HCT116 (cell line): ENCODE measurements around the gene MRPS12. TPM values are rescaled to one million over a fixed set of nuclear protein-coding genes. Genes with fewer than 3 reads are reported as not detected.

Source experiments
- ATAC-seq: fragments of 200-7000 bp; cut with Tn5 transposase; 2 replicates; pipeline ENCODE4 v1.9.1; 2020; ENCODE audit warnings: mild to moderate bottlenecking, moderate library complexity
- BruUV-seq: library from RNA; stranded (reverse); fragments of 400-500 nt; replicated peaks from 2 replicates; lab custom pipeline; 2021; lab: Mats Ljungman, UMichigan
- CTCF ChIA-PET: fragments of 300-600 bp; sonication (Branson Sonifier 250); formaldehyde crosslinking; loops from one replicate; lab custom pipeline; 2021; ENCODE audit warnings: antibody characterized with exemption; lab: Charles Lee
- POLR2A ChIA-PET: fragments of 300-600, 350-600 bp; sonication (Branson Sonifier 250); formaldehyde crosslinking; loops from one replicate; lab custom pipeline; 2021; ENCODE audit warnings: antibody characterized with exemption; lab: Charles Lee
- RAD21 ChIA-PET, 2 experiments: fragments of 300-600 bp; sonication (Branson Sonifier 250); formaldehyde crosslinking; loops; one replicate each; lab custom pipeline; 2023; ENCODE audit warnings: low total read pairs in 2 of 2; ENCODE audit not compliant: uncharacterized antibody in 2 of 2, unreplicated experiment in 2 of 2, low non-redundant PET in 1 of 2; lab: Charles Lee
- DNase-seq: peaks from one replicate; pipeline ENCODE4 v3.0.0-alpha.2; 2010; ENCODE audit warnings: low read depth, low spot score
- H2AFZ ChIP-seq: fragments of 200-600 bp; shearing (Covaris generic), sonication (generic); 2 replicates; pipeline ENCODE4 v1.6.1; 2017; ENCODE audit warnings: low read depth, mixed run types, mixed read lengths, antibody characterized with exemption, low read length; ENCODE audit not compliant: poor library complexity, severe bottlenecking
- H3K27ac ChIP-seq: 2 replicates; pipeline ENCODE4 v1.5.1; 2012; ENCODE audit warnings: low read depth, low read length
- H3K27me3 ChIP-seq: fragments of 200-600 bp; sonication (generic); 2 replicates; pipeline ENCODE4 v1.6.1; 2016; ENCODE audit warnings: mixed run types, low read length, mixed read lengths; ENCODE audit not compliant: insufficient read depth
- H3K36me3 ChIP-seq, 2 experiments: fragments of 200-500 bp in 1 of 2; fragments of 200-600 bp in 1 of 2; sonication (Bioruptor generic) in 1 of 2; sonication (generic) in 1 of 2; 2 replicates each; pipeline versions ENCODE4 v1.5.1 to v1.6.1; 2014 to 2016; ENCODE audit warnings: low read length in 2 of 2, inconsistent platforms in 1 of 2, mixed read lengths in 1 of 2, mixed run types in 1 of 2; ENCODE audit not compliant: insufficient read depth in 2 of 2, control insufficient read depth in 1 of 2
- H3K4me1 ChIP-seq, 2 experiments: fragments of 200-600 bp in 1 of 2; sonication (generic) in 1 of 2; 2 replicates each; pipeline versions ENCODE4 v1.5.1 to v1.6.1; 2012 to 2017; ENCODE audit warnings: low read length in 2 of 2, inconsistent platforms in 1 of 2, mild to moderate bottlenecking in 1 of 2, mixed read lengths in 1 of 2, mixed run types in 1 of 2, moderate library complexity in 1 of 2; ENCODE audit not compliant: insufficient read depth in 2 of 2, control insufficient read depth in 1 of 2
- H3K4me2 ChIP-seq: fragments of 200-600 bp; sonication (generic); 2 replicates; pipeline ENCODE4 v1.6.1; 2017; ENCODE audit warnings: mixed run types, low read length, mixed read lengths
- H3K4me3 ChIP-seq, 2 experiments: fragments of 200-600 bp in 1 of 2; sonication (generic) in 1 of 2; replicated peaks in 1 of 2; 2 replicates each; pipeline ENCODE4 v1.5.1; 2011 to 2016; ENCODE audit warnings: low read length in 2 of 2, control low read depth in 1 of 2, low read depth in 1 of 2, mild to moderate bottlenecking in 1 of 2, mixed read lengths in 1 of 2, mixed run types in 1 of 2
- H3K79me2 ChIP-seq: fragments of 200-600 bp; sonication (generic); 2 replicates; pipeline ENCODE4 v1.6.1; 2017; ENCODE audit warnings: mild to moderate bottlenecking, mixed run types, low read length, moderate library complexity, mixed read lengths; ENCODE audit not compliant: insufficient read depth
- H3K9ac ChIP-seq: fragments of 200-600 bp; sonication (generic); 2 replicates; pipeline ENCODE4 v1.6.1; 2016; ENCODE audit warnings: low read length, mixed read lengths
- H3K9me2 ChIP-seq: fragments of 200-600 bp; sonication (generic), shearing (Covaris generic); 2 replicates; pipeline ENCODE4 v1.6.1; 2017; ENCODE audit warnings: mixed run types, mild to moderate bottlenecking, moderate library complexity; ENCODE audit not compliant: insufficient read depth
- H3K9me3 ChIP-seq, 2 experiments: fragments of 200-500 bp in 1 of 2; fragments of 200-600 bp in 1 of 2; sonication (Bioruptor generic) in 1 of 2; sonication (generic) in 1 of 2; 2 replicates each; pipeline ENCODE4 v1.6.1; 2014 to 2017; ENCODE audit warnings: low read length in 2 of 2, mixed read lengths in 2 of 2, inconsistent platforms in 1 of 2, low read depth in 1 of 2, mild to moderate bottlenecking in 1 of 2, mixed run types in 1 of 2, moderate library complexity in 1 of 2; ENCODE audit not compliant: control insufficient read depth in 1 of 2, insufficient read depth in 1 of 2
- H4K20me1 ChIP-seq: fragments of 200-600 bp; sonication (generic), shearing (Covaris generic); 2 replicates; pipeline ENCODE4 v1.6.1; 2017; ENCODE audit warnings: mixed run types, mild to moderate bottlenecking, moderate library complexity; ENCODE audit not compliant: insufficient read depth
- ATF3 ChIP-seq: IDR thresholded peaks from 2 replicates; pipeline ENCODE4 v1.6.1; 2012
- CBX3 ChIP-seq: IDR thresholded peaks from 2 replicates; pipeline ENCODE4 v1.6.1; 2012; ENCODE audit warnings: low read depth
- CEBPB ChIP-seq: IDR thresholded peaks from 2 replicates; pipeline ENCODE4 v1.6.1; 2012; ENCODE audit warnings: low read depth
- CTCF ChIP-seq, 3 experiments: fragments of 200-600 bp in 1 of 3; sonication (generic) in 1 of 3; IDR thresholded peaks in 2 of 3; conservative IDR thresholded peaks in 1 of 3; 2 replicates each; pipeline ENCODE4 v1.5.1; 2012 to 2017; ENCODE audit warnings: low read depth in 2 of 3, low read length in 2 of 3, antibody characterized with exemption in 1 of 3, borderline replicate concordance in 1 of 3, control low read depth in 1 of 3, mild to moderate bottlenecking in 1 of 3, mixed read lengths in 1 of 3, mixed run types in 1 of 3, moderate library complexity in 1 of 3; ENCODE audit not compliant: insufficient read depth in 1 of 3
- EGR1 ChIP-seq: IDR thresholded peaks from 2 replicates; pipeline ENCODE4 v1.6.1; 2012; ENCODE audit warnings: low read depth
- ELF1 ChIP-seq: IDR thresholded peaks from 2 replicates; pipeline ENCODE4 v1.6.1; 2012; ENCODE audit warnings: low read depth, borderline replicate concordance
- JUND ChIP-seq: IDR thresholded peaks from 2 replicates; pipeline ENCODE4 v1.6.1; 2012
- MAX ChIP-seq: IDR thresholded peaks from 2 replicates; pipeline ENCODE4 v1.6.1; 2012
- POLR2AphosphoS5 ChIP-seq: IDR thresholded peaks from 2 replicates; pipeline ENCODE4 v1.6.1; 2011; ENCODE audit warnings: mild to moderate bottlenecking, low read depth, low read length, moderate library complexity
- RAD21 ChIP-seq: IDR thresholded peaks from 2 replicates; pipeline ENCODE4 v1.6.1; 2012; ENCODE audit warnings: low read depth, mild to moderate bottlenecking
- REST ChIP-seq: IDR thresholded peaks from 2 replicates; pipeline ENCODE4 v1.6.1; 2012; ENCODE audit warnings: low read depth
- SIN3A ChIP-seq: IDR thresholded peaks from 2 replicates; pipeline ENCODE4 v1.6.1; 2012; ENCODE audit warnings: low read depth
- SP1 ChIP-seq: IDR thresholded peaks from 2 replicates; pipeline ENCODE4 v1.6.1; 2012; ENCODE audit warnings: low read depth
- SRF ChIP-seq: IDR thresholded peaks from 2 replicates; pipeline ENCODE4 v1.6.1; 2012; ENCODE audit warnings: low read depth
- YY1 ChIP-seq: IDR thresholded peaks from 2 replicates; pipeline ENCODE4 v1.6.1; 2011; ENCODE audit warnings: low read length, low read depth, moderate library complexity, mild to moderate bottlenecking; ENCODE audit not compliant: insufficient replicate concordance; ENCODE audit errors: extremely low read depth
- ZBTB33 ChIP-seq: IDR thresholded peaks from 2 replicates; pipeline ENCODE4 v1.6.1; 2011; ENCODE audit warnings: mild to moderate bottlenecking, low read length, moderate library complexity; ENCODE audit not compliant: insufficient replicate concordance; ENCODE audit errors: extremely low read depth
- ZFX ChIP-seq: fragments of 450-650 bp; IDR thresholded peaks from 2 replicates; pipeline ENCODE4 v1.6.1; 2017
- ZNF274 ChIP-seq: fragments of 200-500 bp; sonication (Bioruptor generic); IDR thresholded peaks from 2 replicates; pipeline ENCODE4 v1.6.1; 2014; ENCODE audit warnings: mild to moderate bottlenecking, low read depth, low read length, inconsistent platforms
- intact Hi-C: fragments of 100-400 bp; cut with micrococcal nuclease; formaldehyde crosslinking; loops from 2 replicates; pipeline ENCODE4 v1.10.0; 2022
- total RNA-seq: library from RNA; stranded (reverse); gene quantifications from one replicate; pipeline ENCODE4 v1.2.1, GENCODE V29; 2021; ENCODE audit not compliant: unreplicated experiment

Gene MRPS12
- total RNA-seq, 1 experiment from 2014 or later, result 97.7 TPM

- Histone ChIP-seq H3K4me1 (no peaks in the 10 kb centered on the region), H3K27me3 (no peaks in the 10 kb centered on the region), H3K4me2 (no peak overlapping the region), H3K79me2 (no peaks in the 10 kb centered on the region), H3K9me3 (no peaks in the 10 kb centered on the region), H3K9ac (no peak overlapping the region), H3K36me3 (peaks cover 8 to 15% of the 10 kb centered on the region in 2 experiments; a peak in 3 of 4 replicates), H3K9me2 (no peaks in the 10 kb centered on the region), H2AFZ (no peak overlapping the region), H3K4me3 (no peak overlapping the region), H4K20me1 (no peaks in the 10 kb centered on the region), H3K27ac (no peak overlapping the region)
- no TSS peak for BruUV-seq
- POLR2A ChIA-PET, result interaction anchor here (0.9 kb wide), 1 partner anchor 10 kb away, joined by 4 read pairs; the partner anchor contains the start of genes MRPS12 and SARS2
- intact Hi-C loops, result no loop called here
- ATAC-seq (no peak), DNase-seq (no peak)
- CTCF ChIA-PET, result interaction anchor here (2.3 kb wide), 1 partner anchor 10 kb away, joined by 10 read pairs; the partner anchor contains the start of genes MRPS12 and SARS2
- RAD21 ChIA-PET, result no interaction called here
- TF ChIP-seq CBX3, result no peak
- TF ChIP-seq SP1, result no peak
- TF ChIP-seq ATF3, result no peak
- TF ChIP-seq POLR2AphosphoS5, result no peak
- no peak for TF ChIP-seq ELF1
- no peak for TF ChIP-seq RAD21
- no peak for TF ChIP-seq CTCF (IDR thresholded peaks at IDR 0.05 in 2 of 3, conservative IDR thresholded peaks at IDR 0.05 in 1 of 3; ENCODE audit: borderline replicate concordance in 1 of 3, insufficient read depth in 1 of 3, low read depth in 2 of 3, low read length in 2 of 3)
- TF ChIP-seq CEBPB, result no peak
- TF ChIP-seq SRF, result no peak
- TF ChIP-seq ZNF274, result no peak
- TF ChIP-seq ZBTB33, result no peak
- no peak for TF ChIP-seq SIN3A
- no peak for TF ChIP-seq MAX
- no peak for TF ChIP-seq REST
- TF ChIP-seq JUND, result no peak
- TF ChIP-seq YY1, result no peak
- no peak for TF ChIP-seq EGR1
- no peak for TF ChIP-seq ZFX
Observed at GRCh38 chr19:38919837-38920601, 10.7 kb upstream of the MRPS12 start.
